Measurements from ENCODE around the gene MSH5. TPM values are rescaled to one million over a fixed set of nuclear protein-coding genes. Genes with fewer than 3 reads are reported as not detected.
A peak's percentile ranks its signal among the peaks of the same experiment; 100 is the strongest.

MSH5 gene
- total and polyA plus RNA-seq, 9 of the 15 experiments (the other 6 are each of a cell fraction or from before 2014, with no cell fraction given) = 12.5 to 104 (median 46.6) TPM

DNA sequence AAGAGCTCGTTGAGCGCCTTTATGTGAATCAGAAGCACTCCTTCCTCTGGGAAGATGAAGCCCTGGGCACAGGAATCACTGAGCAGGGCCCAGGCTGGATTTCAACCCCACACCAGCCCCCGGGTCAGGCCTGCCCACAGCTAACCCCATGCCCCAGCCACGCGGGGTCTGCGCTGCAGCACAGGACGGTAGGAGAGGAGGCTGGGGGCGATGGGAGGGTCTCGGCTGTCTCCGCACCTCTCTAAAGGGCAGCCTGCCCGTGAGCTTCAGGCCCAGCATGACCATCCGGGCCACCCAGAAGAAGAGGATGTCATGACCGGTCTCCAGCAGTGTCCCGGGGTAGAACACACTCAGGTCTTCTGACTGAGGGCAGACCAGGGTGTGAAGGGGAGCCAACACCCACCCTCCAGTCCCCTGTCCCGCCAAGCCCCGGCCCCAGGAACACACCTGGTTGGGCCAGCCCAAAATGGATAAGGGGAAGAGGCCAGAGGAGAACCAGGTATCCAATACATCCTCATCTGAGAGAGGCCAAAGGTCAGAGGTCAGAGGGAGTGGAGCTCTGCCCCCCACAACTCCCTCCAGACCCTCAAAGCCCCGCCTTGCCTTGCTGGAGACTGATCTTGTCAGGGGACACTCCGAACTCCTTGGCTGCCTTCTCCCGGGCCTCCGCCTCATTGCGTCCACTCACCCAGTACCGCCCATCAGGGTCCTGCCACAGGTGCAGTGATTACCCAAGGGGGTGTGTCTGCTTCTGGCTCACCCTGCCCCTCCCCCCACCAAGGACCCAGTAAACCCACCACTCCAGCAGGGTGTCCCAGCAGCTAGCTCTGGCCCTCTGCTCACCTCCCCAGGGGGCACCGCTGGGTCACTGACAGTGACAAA is 41.7 kb downstream of the MSH5 start:
- Histone ChIP-seq H3K9me3 (replicated peaks; ENCODE audit: control insufficient read depth, insufficient read depth, low read depth, low read length) (no peaks in the 10 kb centered on the region), H3K27me3 (ENCODE audit: control insufficient read depth in 2 of 2, insufficient read depth in 2 of 2, low read length in 2 of 2) (no peaks in the 10 kb centered on the region), H3K9ac (ENCODE audit: insufficient read depth in 1 of 2, low read depth in 2 of 2, low read length in 2 of 2) (peak overlapping the region in 1 of 2 experiments; percentile 45; a peak in 1 of 4 replicates), H3K9me1 (ENCODE audit: control insufficient read depth, insufficient read depth, low read length) (no peaks in the 10 kb centered on the region), H3K4me3 (no peak overlapping the region), H4K20me1 (replicated peaks; ENCODE audit: control insufficient read depth, insufficient read depth, low read length) (no peaks in the 10 kb centered on the region), H2AFZ (ENCODE audit: low read depth, low read length) (no peak overlapping the region), H3K4me1 (replicated peaks in 1 of 2; ENCODE audit: control insufficient read depth in 2 of 2, insufficient read depth in 2 of 2, low read length in 2 of 2) (peaks cover 20 to 58% of the 10 kb centered on the region in 2 experiments), H3K4me2 (ENCODE audit: insufficient read depth, low read length) (no peak overlapping the region), H3K79me2 (ENCODE audit: control insufficient read depth, insufficient read depth, low read length) (no peaks in the 10 kb centered on the region), H3K36me3 (ENCODE audit: control insufficient read depth, insufficient read depth, low read length) (peaks cover 91% of the 10 kb centered on the region; the same call in 2 of the 3 replicates), H3K27ac (ENCODE audit: extremely low read depth, low read depth, low read length) (no peak overlapping the region)
- BruUV-seq (replicated peaks) = no TSS peak
- intact Hi-C loops (cut with micrococcal nuclease) = no loop called here
- ChIA-PET CTCF (ENCODE audit: low intra/inter-chr PET ratio) (no interaction called here), POLR2A (interaction anchor here (0.6 to 5.5 kb wide), 8 partner anchors 9 to 55 kb away, joined by 3 to 47 read pairs (median 4); partner anchors contain the start of genes HSPA1B and VARS1)
- FAIRE-seq (no peak), DNase-seq (ENCODE audit: extremely low read depth in 1 of 4, low spot score in 3 of 4) (no peak), ATAC-seq (no peak)
- in situ Hi-C loops (cut with MboI) = no loop called here
- 95% methylated on average over 23 of the region's 23 CpGs for WGBS (ENCODE audit: insufficient coverage, low coverage, missing lambda C conversion rate)
- TF ChIP-seq FOXK2 (conservative IDR thresholded peaks at IDR 0.05 in 1 of 2, IDR thresholded peaks at IDR 0.05 in 1 of 2; ENCODE audit: low read depth in 2 of 2) = no peak
- TF ChIP-seq, protein P1, sequence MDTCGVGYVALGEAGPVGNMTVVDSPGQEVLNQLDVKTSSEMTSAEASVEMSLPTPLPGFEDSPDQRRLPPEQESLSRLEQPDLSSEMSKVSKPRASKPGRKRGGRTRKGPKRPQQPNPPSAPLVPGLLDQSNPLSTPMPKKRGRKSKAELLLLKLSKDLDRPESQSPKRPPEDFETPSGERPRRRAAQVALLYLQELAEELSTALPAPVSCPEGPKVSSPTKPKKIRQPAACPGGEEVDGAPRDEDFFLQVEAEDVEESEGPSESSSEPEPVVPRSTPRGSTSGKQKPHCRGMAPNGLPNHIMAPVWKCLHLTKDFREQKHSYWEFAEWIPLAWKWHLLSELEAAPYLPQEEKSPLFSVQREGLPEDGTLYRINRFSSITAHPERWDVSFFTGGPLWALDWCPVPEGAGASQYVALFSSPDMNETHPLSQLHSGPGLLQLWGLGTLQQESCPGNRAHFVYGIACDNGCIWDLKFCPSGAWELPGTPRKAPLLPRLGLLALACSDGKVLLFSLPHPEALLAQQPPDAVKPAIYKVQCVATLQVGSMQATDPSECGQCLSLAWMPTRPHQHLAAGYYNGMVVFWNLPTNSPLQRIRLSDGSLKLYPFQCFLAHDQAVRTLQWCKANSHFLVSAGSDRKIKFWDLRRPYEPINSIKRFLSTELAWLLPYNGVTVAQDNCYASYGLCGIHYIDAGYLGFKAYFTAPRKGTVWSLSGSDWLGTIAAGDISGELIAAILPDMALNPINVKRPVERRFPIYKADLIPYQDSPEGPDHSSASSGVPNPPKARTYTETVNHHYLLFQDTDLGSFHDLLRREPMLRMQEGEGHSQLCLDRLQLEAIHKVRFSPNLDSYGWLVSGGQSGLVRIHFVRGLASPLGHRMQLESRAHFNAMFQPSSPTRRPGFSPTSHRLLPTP (IDR thresholded peaks at IDR 0.05; ENCODE audit: borderline replicate concordance, extremely low read depth, insufficient read length) = no peak
- TF ChIP-seq SIN3A (IDR thresholded peaks at IDR 0.05; ENCODE audit: borderline replicate concordance in 2 of 2, control insufficient read depth in 1 of 2, low read depth in 2 of 2, low read length in 2 of 2) = 0 out of 4 replicates have a peak, but pooled peaks of 1 of the 2 experiments have one; percentile 16
- no peak for TF ChIP-seq ZNF444 (CRISPR knock-in tag; IDR thresholded peaks at IDR 0.05)
- TF ChIP-seq, protein P2, sequence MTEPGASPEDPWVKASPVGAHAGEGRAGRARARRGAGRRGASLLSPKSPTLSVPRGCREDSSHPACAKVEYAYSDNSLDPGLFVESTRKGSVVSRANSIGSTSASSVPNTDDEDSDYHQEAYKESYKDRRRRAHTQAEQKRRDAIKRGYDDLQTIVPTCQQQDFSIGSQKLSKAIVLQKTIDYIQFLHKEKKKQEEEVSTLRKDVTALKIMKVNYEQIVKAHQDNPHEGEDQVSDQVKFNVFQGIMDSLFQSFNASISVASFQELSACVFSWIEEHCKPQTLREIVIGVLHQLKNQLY (CRISPR knock-in tag; conservative IDR thresholded peaks at IDR 0.05) = no peak
- no peak for TF ChIP-seq FUS (optimal IDR thresholded peaks at IDR 0.05; ENCODE audit: low read depth, low read length)
- TF ChIP-seq ZBTB1 (CRISPR knock-in tag; IDR thresholded peaks at IDR 0.05; ENCODE audit: borderline replicate concordance, low read depth) = no peak
- peak; percentile 15 for TF ChIP-seq RBM22 (IDR thresholded peaks at IDR 0.05; ENCODE audit: low read depth, low read length, poor library complexity, severe bottlenecking)
- TF ChIP-seq HNRNPUL1 (IDR thresholded peaks at IDR 0.05; ENCODE audit: low read length) = no peak
